Stimulated activated CD4-positive, alpha-beta T cell treated with anti-CD3 and anti-CD28 coated beads, Interleukin-1b, Interleukin-23, amount 100 ng/mL, for 4 hours (primary cell): ENCODE measurements around the gene CRACR2B.

Source experiments
- DNase-seq, 2 donors: peaks; one replicate each; pipeline ENCODE4 v3.0.0-alpha.2; 2020; ENCODE audit warnings: low read depth in 2 of 2

The CRACR2B gene

GRCh38 chr11:826227-826621 lies 1.5 kb upstream of the CRACR2B start:
- no peak for DNase-seq

GRCh38 chr11:826836-827145 lies 928 bp upstream of the CRACR2B start:
- DNase-seq: no peak

- DNase-seq: no peak
Measured at GRCh38 chr11:827146-827896, 398 bp upstream of the CRACR2B start.

- DNase-seq: no peak
Measured at GRCh38 chr11:828506-829175, 922 bp downstream of the CRACR2B start.

- no peak for DNase-seq
Measured at GRCh38 chr11:829176-829846, 1.6 kb downstream of the CRACR2B start.

- no peak for DNase-seq
Measured at GRCh38 chr11:829847-830294, 2.2 kb downstream of the CRACR2B start.

- DNase-seq: peak in 1 of 2 donors; percentile 53
Measured at GRCh38 chr11:830295-831117, 2.8 kb downstream of the CRACR2B start.

- DNase-seq: no peak
Measured at GRCh38 chr11:831118-831864, 3.6 kb downstream of the CRACR2B start.

- no peak for DNase-seq
Measured at GRCh38 chr11:831961-832528, 4.3 kb downstream of the CRACR2B start.

GRCh38 chr11:832529-833113 lies 4.9 kb downstream of the CRACR2B start, which contains the start of gene CD151:
Gene CD151, plus strand, starts transcription at chr11:832952. Its CDS starts 3,118 bp downstream, at chr11:836070.
- peak in 1 of 2 donors; percentile 52 for DNase-seq

- no peak for DNase-seq
Measured at GRCh38 chr11:833114-833791, 5.5 kb downstream of the CRACR2B start.

GRCh38 chr11:833849-834311 lies 6.2 kb downstream of the CRACR2B start:
- no peak for DNase-seq

GRCh38 chr11:834371-835316 lies 6.9 kb downstream of the CRACR2B start:
- no peak for DNase-seq

GRCh38 chr11:836274-836673 lies 8.6 kb downstream of the CRACR2B start:
- no peak for DNase-seq

GRCh38 chr11:836700-837099 lies 9.0 kb downstream of the CRACR2B start:
- DNase-seq: no peak

- DNase-seq: no peak
Measured at GRCh38 chr11:837189-837989, 9.7 kb downstream of the CRACR2B start.

- no peak for DNase-seq
Measured at GRCh38 chr11:837990-838307, 10.2 kb downstream of the CRACR2B start.
